T47D (cell line): ENCODE results near the gene ZFP3.
"Not testable (repeated sequence)": the region's sequence is repeated elsewhere in the genome, so short reads cannot be mapped to it uniquely, and the experiment has no call there.

ENCODE experiments used
- DNase-seq, 2 experiments: peaks; one replicate each; pipeline versions ENCODE4 v3.0.0 to v3.0.0-alpha.2; 2011 to 2012; ENCODE audit warnings: low read depth in 1 of 2, low spot score in 1 of 2
- JUND ChIP-seq: IDR thresholded peaks from 2 replicates; pipeline ENCODE4 v1.6.1; 2012; ENCODE audit warnings: low read depth
- in situ Hi-C: cut with HindIII; loops from 2 replicates; pipeline ENCODE4 v1.10.0; 2016; ENCODE audit warnings: low sequenced_read_pairs, low pct_unique_long_range_greater_than_20kb

ZFP3 gene

GRCh38 chr17:5133311-5133710, 55.0 kb downstream of the ZFP3 start:
- no peak for TF ChIP-seq JUND
- in situ Hi-C loops = no loop called here
- DNase-seq = no peak

- in situ Hi-C loops, DNase-seq: not testable (repeated sequence)
Observed at GRCh38 chr17:5133961-5134360, 55.7 kb downstream of the ZFP3 start.

- DNase-seq, in situ Hi-C loops: not testable (repeated sequence)
Observed at GRCh38 chr17:5134571-5134970, 56.3 kb downstream of the ZFP3 start.

- in situ Hi-C loops, DNase-seq: not testable (repeated sequence)
Observed at GRCh38 chr17:5135131-5135712, 57.0 kb downstream of the ZFP3 start.

GRCh38 chr17:5135726-5136579, 57.7 kb downstream of the ZFP3 start:
- no peak for TF ChIP-seq JUND
- in situ Hi-C loops = no loop called here

GRCh38 chr17:5136580-5137412, 58.5 kb downstream of the ZFP3 start:
- DNase-seq, in situ Hi-C loops: not testable (repeated sequence)

More at GRCh38 chr17:5135726-5136579, 57.7 kb downstream of the ZFP3 start:
- no peak for DNase-seq

GRCh38 chr17:5137511-5138197, 59.4 kb downstream of the ZFP3 start:
- DNase-seq, in situ Hi-C loops: not testable (repeated sequence)

- in situ Hi-C loops, DNase-seq: not testable (repeated sequence)
Observed at GRCh38 chr17:5138198-5138544, 59.9 kb downstream of the ZFP3 start.

- in situ Hi-C loops = no loop called here
- DNase-seq = no peak
- no peak for TF ChIP-seq JUND
Observed at GRCh38 chr17:5138616-5139457, 60.6 kb downstream of the ZFP3 start.

- no peak for TF ChIP-seq JUND
- DNase-seq = no peak
- in situ Hi-C loops = no loop called here
Observed at GRCh38 chr17:5139458-5139732, 61.1 kb downstream of the ZFP3 start.

- in situ Hi-C loops, DNase-seq: not testable (repeated sequence)
Observed at GRCh38 chr17:5142877-5143276, 64.6 kb downstream of the ZFP3 start.
